Neural crest cell (in vitro differentiated cells): Measurements from ENCODE around the gene CDKN1B. TPM values are rescaled to one million over a fixed set of nuclear protein-coding genes. Genes with fewer than 3 reads are reported as not detected.

Experiments used
- DNase-seq: peaks from one replicate; pipeline ENCODE4 v3.0.0; 2021; ENCODE audit warnings: low read depth, mixed read lengths, low spot score
- H3K27ac Mint-ChIP-seq: one replicate; pipeline ENCODE4 v1.8.0; 2021; ENCODE audit warnings: mild to moderate bottlenecking, mixed read lengths; ENCODE audit not compliant: unreplicated experiment
- H3K27me3 Mint-ChIP-seq: 2 replicates; pipeline ENCODE4 v1.8.0; 2021; ENCODE audit warnings: low read depth, mild to moderate bottlenecking, mixed read lengths
- H3K36me3 Mint-ChIP-seq: 2 replicates; pipeline ENCODE4 v1.8.0; 2021; ENCODE audit warnings: low read depth, mild to moderate bottlenecking, mixed read lengths
- H3K4me1 Mint-ChIP-seq: 2 replicates; pipeline ENCODE4 v1.8.0; 2021; ENCODE audit warnings: mixed read lengths
- H3K4me3 Mint-ChIP-seq: one replicate; pipeline ENCODE4 v1.8.0; 2021; ENCODE audit warnings: mild to moderate bottlenecking, mixed read lengths
- H3K9me3 Mint-ChIP-seq: 2 replicates; pipeline ENCODE4 v1.8.0; 2021; ENCODE audit warnings: mixed read lengths
- CTCF ChIP-seq: fragments of 200-600 bp; sonication (generic); conservative IDR thresholded peaks from 2 replicates; pipeline ENCODE4 v1.5.0; 2021; ENCODE audit warnings: antibody characterized with exemption, mild to moderate bottlenecking
- long read RNA-seq: library from polyadenylated mRNA; unstranded; transcript quantifications from one replicate; pipeline ENCODE4 v2.0.0, GENCODE V29; 2020
- total RNA-seq: library from RNA; stranded (reverse); gene quantifications from 2 replicates; pipeline ENCODE4 v1.2.1, GENCODE V29; 2021

The CDKN1B gene
- total RNA-seq, result 47.9 and 52.5 TPM in 2 replicates
- long read RNA-seq, transcript CDKN1B-201 (3 exons, 2,657 nt), result major isoform, 7 of 8 reads
- long read RNA-seq, partial matches to known transcripts, result 0 of 8 reads
- long read RNA-seq, other reads (novel, unspliced or antisense), result 1 of 8 reads

GRCh38 chr12:12716793-12717585, at the start of gene CDKN1B:
CDKN1B (plus strand) TSS chr12:12717368; CDS start chr12:12717840, 472 bp downstream.
- no peaks in the 10 kb centered on the region for H3K27me3 Mint-ChIP-seq
- peak; percentile 65 for DNase-seq
- no peaks in the 10 kb centered on the region for H3K9me3 Mint-ChIP-seq
- peaks cover 61% of the 10 kb centered on the region for H3K4me1 Mint-ChIP-seq
- peaks cover 18% of the 10 kb centered on the region for H3K36me3 Mint-ChIP-seq
- no peak for TF ChIP-seq CTCF
- peak within 1 kb of the TSS; percentile 97 for H3K27ac Mint-ChIP-seq
- H3K4me3 Mint-ChIP-seq, result peak within 1 kb of the TSS; percentile 98

- DNase-seq, result no peak
- no peak overlapping the region for H3K27ac Mint-ChIP-seq
- no peaks in the 10 kb centered on the region for H3K27me3 Mint-ChIP-seq
- peaks cover 6% of the 10 kb centered on the region for H3K4me1 Mint-ChIP-seq
- H3K36me3 Mint-ChIP-seq, result no peaks in the 10 kb centered on the region
- no peaks in the 10 kb centered on the region for H3K9me3 Mint-ChIP-seq
- no peak overlapping the region for H3K4me3 Mint-ChIP-seq
- no peak for TF ChIP-seq CTCF
Observed at GRCh38 chr12:12668005-12668404, 49.2 kb upstream of the CDKN1B start.

- Mint-ChIP-seq H3K9me3 (no peaks in the 10 kb centered on the region), H3K4me1 (peaks cover 6% of the 10 kb centered on the region), H3K27me3 (no peaks in the 10 kb centered on the region), H3K27ac (no peak overlapping the region), H3K36me3 (no peaks in the 10 kb centered on the region), H3K4me3 (no peak overlapping the region)
- no peak for DNase-seq
- no peak for TF ChIP-seq CTCF
Observed at GRCh38 chr12:12669020-12669419, 48.1 kb upstream of the CDKN1B start.

GRCh38 chr12:12671850-12672660, 45.1 kb upstream of the CDKN1B start:
- H3K4me3 Mint-ChIP-seq, result no peak overlapping the region
- DNase-seq, result no peak
- H3K27me3 Mint-ChIP-seq, result no peaks in the 10 kb centered on the region
- no peak for TF ChIP-seq CTCF
- H3K36me3 Mint-ChIP-seq, result no peaks in the 10 kb centered on the region
- no peak overlapping the region for H3K27ac Mint-ChIP-seq
- H3K9me3 Mint-ChIP-seq, result no peaks in the 10 kb centered on the region
- peaks cover 5% of the 10 kb centered on the region for H3K4me1 Mint-ChIP-seq

GRCh38 chr12:12673296-12673695, 43.9 kb upstream of the CDKN1B start:
- H3K4me3 Mint-ChIP-seq, result no peak overlapping the region
- no peaks in the 10 kb centered on the region for H3K36me3 Mint-ChIP-seq
- no peaks in the 10 kb centered on the region for H3K9me3 Mint-ChIP-seq
- H3K4me1 Mint-ChIP-seq, result peaks cover 5% of the 10 kb centered on the region
- no peak for TF ChIP-seq CTCF
- no peaks in the 10 kb centered on the region for H3K27me3 Mint-ChIP-seq
- no peak overlapping the region for H3K27ac Mint-ChIP-seq
- no peak for DNase-seq
